KMS-11 (cell line): Measurements from ENCODE around the gene BAZ2B.

Experiments
- H2AFZ ChIP-seq: fragments of 200-600 bp; sonication (generic); 2 replicates; pipeline ENCODE4 v1.6.1; 2016; ENCODE audit warnings: antibody characterized with exemption, mixed run types, low read depth
- H3K27ac ChIP-seq: fragments of 200-600 bp; sonication (generic); 2 replicates; pipeline ENCODE4 v1.6.1; 2016; ENCODE audit warnings: mild to moderate bottlenecking, mixed run types
- H3K27me3 ChIP-seq: fragments of 200-600 bp; sonication (generic); 2 replicates; pipeline ENCODE4 v1.6.1; 2017; ENCODE audit warnings: mild to moderate bottlenecking, low read depth, mixed run types, moderate library complexity; ENCODE audit not compliant: insufficient read depth
- H3K36me3 ChIP-seq: fragments of 200-600 bp; sonication (generic); 2 replicates; pipeline ENCODE4 v1.6.1; 2017; ENCODE audit warnings: mild to moderate bottlenecking, mixed run types; ENCODE audit not compliant: insufficient read depth
- H3K4me1 ChIP-seq: fragments of 200-600 bp; sonication (generic); 2 replicates; pipeline ENCODE4 v1.6.1; 2016; ENCODE audit warnings: mild to moderate bottlenecking, low read depth, mixed run types; ENCODE audit not compliant: poor library complexity, severe bottlenecking
- H3K4me2 ChIP-seq: fragments of 200-600 bp; sonication (generic); 2 replicates; pipeline ENCODE4 v1.7.0; 2016; ENCODE audit warnings: mild to moderate bottlenecking, mixed run types
- H3K4me3 ChIP-seq: fragments of 200-600 bp; sonication (generic); IDR thresholded peaks from 2 replicates; pipeline ENCODE4 v1.6.1; 2017; ENCODE audit warnings: low read depth, low read length, mixed read lengths; ENCODE audit not compliant: insufficient read depth
- H3K79me2 ChIP-seq: fragments of 200-600 bp; sonication (generic); 2 replicates; pipeline ENCODE4 v1.6.1; 2016; ENCODE audit warnings: low read depth, mixed run types; ENCODE audit not compliant: insufficient read depth
- H3K9ac ChIP-seq: fragments of 200-600 bp; sonication (generic); 2 replicates; pipeline ENCODE4 v1.6.1; 2016; ENCODE audit warnings: mild to moderate bottlenecking, mixed run types
- H4K20me1 ChIP-seq: fragments of 200-600 bp; sonication (generic); 2 replicates; pipeline ENCODE4 v1.6.1; 2016; ENCODE audit warnings: mild to moderate bottlenecking, mixed run types; ENCODE audit not compliant: insufficient read depth
- TF ChIP-seq, protein P1 (sequence below): fragments of 200-600 bp; sonication (generic); conservative IDR thresholded peaks from 2 replicates; pipeline ENCODE4 v1.6.1; 2017; ENCODE audit warnings: low read depth, mild to moderate bottlenecking, antibody characterized with exemption, low read length, moderate library complexity, mixed read lengths

BAZ2B gene

DNA sequence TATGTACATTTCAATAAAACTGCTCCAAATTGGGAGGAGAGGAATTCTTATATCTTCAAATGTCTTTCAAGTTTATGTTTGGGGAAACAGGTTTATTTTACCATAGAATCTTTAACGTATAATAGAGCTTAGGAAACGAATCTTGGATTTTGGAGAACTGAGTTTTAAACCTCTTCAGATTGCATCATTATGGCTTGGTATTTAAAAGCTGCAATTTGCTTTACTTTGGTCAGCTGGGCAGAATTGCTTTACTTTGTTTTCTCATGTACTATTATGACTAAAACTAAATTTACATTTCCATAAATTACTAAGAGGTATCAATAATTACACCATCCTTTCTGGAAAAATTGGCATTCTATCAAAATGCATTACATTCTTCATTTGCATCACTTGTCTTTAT is 54.6 kb downstream of the BAZ2B start:
- TF ChIP-seq, protein P1, sequence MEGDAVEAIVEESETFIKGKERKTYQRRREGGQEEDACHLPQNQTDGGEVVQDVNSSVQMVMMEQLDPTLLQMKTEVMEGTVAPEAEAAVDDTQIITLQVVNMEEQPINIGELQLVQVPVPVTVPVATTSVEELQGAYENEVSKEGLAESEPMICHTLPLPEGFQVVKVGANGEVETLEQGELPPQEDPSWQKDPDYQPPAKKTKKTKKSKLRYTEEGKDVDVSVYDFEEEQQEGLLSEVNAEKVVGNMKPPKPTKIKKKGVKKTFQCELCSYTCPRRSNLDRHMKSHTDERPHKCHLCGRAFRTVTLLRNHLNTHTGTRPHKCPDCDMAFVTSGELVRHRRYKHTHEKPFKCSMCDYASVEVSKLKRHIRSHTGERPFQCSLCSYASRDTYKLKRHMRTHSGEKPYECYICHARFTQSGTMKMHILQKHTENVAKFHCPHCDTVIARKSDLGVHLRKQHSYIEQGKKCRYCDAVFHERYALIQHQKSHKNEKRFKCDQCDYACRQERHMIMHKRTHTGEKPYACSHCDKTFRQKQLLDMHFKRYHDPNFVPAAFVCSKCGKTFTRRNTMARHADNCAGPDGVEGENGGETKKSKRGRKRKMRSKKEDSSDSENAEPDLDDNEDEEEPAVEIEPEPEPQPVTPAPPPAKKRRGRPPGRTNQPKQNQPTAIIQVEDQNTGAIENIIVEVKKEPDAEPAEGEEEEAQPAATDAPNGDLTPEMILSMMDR: no peak
- H3K4me3 ChIP-seq: no peak overlapping the region
- H3K27me3 ChIP-seq: no peaks in the 10 kb centered on the region
- no peak overlapping the region for H2AFZ ChIP-seq
- H3K27ac ChIP-seq: no peak overlapping the region
- H3K9ac ChIP-seq: no peak overlapping the region
- H3K79me2 ChIP-seq: no peaks in the 10 kb centered on the region
- no peaks in the 10 kb centered on the region for H3K36me3 ChIP-seq
- H3K4me1 ChIP-seq: no peaks in the 10 kb centered on the region
- H3K4me2 ChIP-seq: no peak overlapping the region
- H4K20me1 ChIP-seq: no peaks in the 10 kb centered on the region

GRCh38 chr2:159561242-159561641 is 55.1 kb downstream of the BAZ2B start:
- no peaks in the 10 kb centered on the region for H4K20me1 ChIP-seq
- H3K4me3 ChIP-seq: no peak overlapping the region
- H3K36me3 ChIP-seq: no peaks in the 10 kb centered on the region
- no peaks in the 10 kb centered on the region for H3K27me3 ChIP-seq
- H3K4me1 ChIP-seq: no peaks in the 10 kb centered on the region
- H3K79me2 ChIP-seq: no peaks in the 10 kb centered on the region
- TF ChIP-seq, protein P1: no peak
- H3K27ac ChIP-seq: no peak overlapping the region
- no peak overlapping the region for H2AFZ ChIP-seq
- no peak overlapping the region for H3K4me2 ChIP-seq
- no peak overlapping the region for H3K9ac ChIP-seq

DNA sequence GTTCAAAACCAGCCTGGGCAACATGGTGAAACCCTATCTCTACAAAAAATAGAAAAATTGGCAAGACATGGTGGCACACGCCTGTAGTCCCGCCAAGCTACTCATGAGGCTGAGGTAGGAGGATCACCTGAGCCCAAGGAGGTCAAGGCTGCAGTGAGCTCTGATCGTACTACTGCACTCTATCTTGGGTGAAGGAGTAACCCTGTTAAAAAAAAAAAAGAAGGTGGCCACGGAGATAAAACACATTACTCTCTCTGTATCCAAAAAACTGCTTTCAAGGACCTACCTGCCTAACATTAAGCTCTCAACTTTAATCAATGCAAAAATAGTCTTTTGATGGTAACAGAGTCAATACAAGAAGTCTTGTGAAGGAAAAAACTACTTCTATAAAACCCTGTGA is 57.3 kb downstream of the BAZ2B start:
- Histone ChIP-seq H3K36me3 (no peaks in the 10 kb centered on the region), H3K4me1 (no peaks in the 10 kb centered on the region), H3K79me2 (no peaks in the 10 kb centered on the region), H2AFZ (no peak overlapping the region), H3K27me3 (no peaks in the 10 kb centered on the region), H4K20me1 (no peaks in the 10 kb centered on the region), H3K4me3 (no peak overlapping the region), H3K9ac (no peak overlapping the region), H3K27ac (no peak overlapping the region), H3K4me2 (no peak overlapping the region)
- TF ChIP-seq, protein P1: no peak

GRCh38 chr2:159558479-159558878 is 57.9 kb downstream of the BAZ2B start:
- Histone ChIP-seq H3K9ac (no peak overlapping the region), H3K4me3 (no peak overlapping the region), H3K27me3 (no peaks in the 10 kb centered on the region), H3K4me1 (no peaks in the 10 kb centered on the region), H3K4me2 (no peak overlapping the region), H3K27ac (no peak overlapping the region), H4K20me1 (no peaks in the 10 kb centered on the region), H3K79me2 (no peaks in the 10 kb centered on the region), H3K36me3 (no peaks in the 10 kb centered on the region), H2AFZ (no peak overlapping the region)
- TF ChIP-seq, protein P1: no peak
